GM12875 (cell line): ENCODE data around the gene BMP7.

Experiments used
- H3K4me3 ChIP-seq: one replicate; pipeline ENCODE4 v1.5.1; 2011; ENCODE audit warnings: low read depth, low read length, control low read depth
- TF ChIP-seq, protein P1 (sequence below): IDR thresholded peaks from 2 replicates; pipeline ENCODE4 v1.5.1; 2011; ENCODE audit warnings: low read depth, mild to moderate bottlenecking, control low read depth, inconsistent platforms, low read length, moderate library complexity, borderline replicate concordance; ENCODE audit not compliant: insufficient read depth

Gene BMP7

DNA sequence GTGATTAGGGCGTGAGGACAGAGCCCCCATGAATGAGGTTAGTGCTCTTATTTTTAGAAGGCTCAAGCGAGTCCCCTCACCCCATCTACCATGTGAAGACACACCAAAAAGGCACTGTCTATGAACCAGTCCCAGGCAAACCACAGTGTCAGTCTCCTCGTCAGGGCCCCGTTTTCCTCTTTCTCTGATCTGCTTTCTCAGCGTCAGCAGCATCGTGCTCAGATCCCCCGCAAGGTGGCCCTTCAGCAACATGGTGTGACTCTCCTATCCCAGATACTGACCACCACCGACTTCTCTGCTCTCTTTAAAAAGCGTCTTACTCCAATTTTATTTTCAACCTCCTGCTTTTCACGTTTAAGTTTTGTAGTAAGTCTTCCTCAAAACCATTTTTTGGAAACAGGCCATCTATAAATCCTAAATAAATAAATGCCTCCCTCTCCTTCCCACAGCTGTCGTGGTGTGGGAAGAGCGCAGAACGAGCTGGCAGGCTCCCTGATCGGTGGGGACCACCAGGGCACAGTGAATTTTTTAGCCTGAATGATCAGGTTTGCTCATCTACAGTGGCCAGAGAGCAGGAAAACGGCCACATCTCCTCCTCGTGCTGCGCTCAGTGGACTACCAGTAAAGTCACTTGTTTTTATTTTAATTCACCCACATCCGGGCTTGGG, 113.1 kb downstream of the BMP7 start:
- no peak overlapping the region for H3K4me3 ChIP-seq
- TF ChIP-seq, protein P1, sequence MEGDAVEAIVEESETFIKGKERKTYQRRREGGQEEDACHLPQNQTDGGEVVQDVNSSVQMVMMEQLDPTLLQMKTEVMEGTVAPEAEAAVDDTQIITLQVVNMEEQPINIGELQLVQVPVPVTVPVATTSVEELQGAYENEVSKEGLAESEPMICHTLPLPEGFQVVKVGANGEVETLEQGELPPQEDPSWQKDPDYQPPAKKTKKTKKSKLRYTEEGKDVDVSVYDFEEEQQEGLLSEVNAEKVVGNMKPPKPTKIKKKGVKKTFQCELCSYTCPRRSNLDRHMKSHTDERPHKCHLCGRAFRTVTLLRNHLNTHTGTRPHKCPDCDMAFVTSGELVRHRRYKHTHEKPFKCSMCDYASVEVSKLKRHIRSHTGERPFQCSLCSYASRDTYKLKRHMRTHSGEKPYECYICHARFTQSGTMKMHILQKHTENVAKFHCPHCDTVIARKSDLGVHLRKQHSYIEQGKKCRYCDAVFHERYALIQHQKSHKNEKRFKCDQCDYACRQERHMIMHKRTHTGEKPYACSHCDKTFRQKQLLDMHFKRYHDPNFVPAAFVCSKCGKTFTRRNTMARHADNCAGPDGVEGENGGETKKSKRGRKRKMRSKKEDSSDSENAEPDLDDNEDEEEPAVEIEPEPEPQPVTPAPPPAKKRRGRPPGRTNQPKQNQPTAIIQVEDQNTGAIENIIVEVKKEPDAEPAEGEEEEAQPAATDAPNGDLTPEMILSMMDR: no peak

DNA sequence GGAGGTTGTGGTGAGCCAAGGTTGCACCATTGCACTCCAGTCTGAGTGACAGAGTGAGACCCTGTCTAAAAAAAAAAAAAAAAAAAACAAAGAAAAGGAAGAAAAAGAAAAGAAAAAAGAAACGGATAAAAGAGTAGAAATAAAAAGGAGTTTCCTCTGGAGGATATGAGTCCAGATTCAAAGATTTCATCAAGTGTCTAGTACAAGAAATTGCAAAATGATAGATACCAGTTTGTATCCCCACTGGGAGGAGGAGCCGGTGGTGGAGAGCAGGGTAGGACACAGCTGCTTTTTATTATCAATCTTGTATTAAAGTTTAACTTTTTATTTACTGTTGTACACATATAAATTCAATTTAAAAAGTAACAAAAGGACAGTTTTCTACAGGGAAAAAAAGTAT, 113.9 kb downstream of the BMP7 start:
- TF ChIP-seq, protein P1: no peak

DNA sequence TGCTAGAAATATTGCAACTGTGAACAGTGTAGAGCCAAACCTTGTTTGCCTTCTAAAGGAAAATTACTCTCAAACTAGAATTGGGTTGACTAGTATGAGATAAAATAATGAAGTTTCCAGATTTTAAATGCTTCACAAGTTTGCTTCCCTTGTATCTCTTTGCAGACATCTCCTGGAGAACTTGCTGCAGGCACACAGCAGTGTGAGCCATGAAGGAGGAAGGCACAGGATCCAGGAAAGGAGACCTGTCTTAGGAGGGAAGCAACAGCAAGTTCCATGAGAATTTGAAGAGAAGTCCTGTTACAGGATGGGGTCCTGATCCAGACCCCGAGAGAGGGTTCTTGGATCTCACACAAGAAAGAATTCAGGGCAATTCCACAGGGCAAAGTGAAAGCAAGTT, 115.9 kb downstream of the BMP7 start:
- H3K4me3 ChIP-seq: no peak overlapping the region
- TF ChIP-seq, protein P1: no peak

More for the DNA sequence above, 113.9 kb downstream of the BMP7 start:
- no peak overlapping the region for H3K4me3 ChIP-seq

DNA sequence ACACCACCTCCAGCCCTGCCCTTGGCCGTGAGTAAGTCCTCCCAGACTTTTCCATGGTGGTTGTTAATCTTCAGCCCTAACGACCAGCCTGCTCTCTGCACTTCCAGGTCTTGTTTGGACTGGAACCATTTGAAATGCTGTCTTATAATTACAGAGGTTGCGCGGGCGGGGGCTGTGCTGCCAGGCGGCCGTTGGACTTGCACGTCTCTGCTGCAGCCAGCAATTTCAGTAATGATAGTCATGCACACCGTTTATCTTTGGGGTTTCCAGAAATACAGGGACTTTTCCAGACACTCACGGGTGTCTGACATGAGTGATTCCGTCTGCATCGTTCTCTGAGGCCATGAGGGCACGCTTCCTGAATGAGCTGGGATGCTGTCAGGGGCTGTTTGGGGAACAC, 118.2 kb downstream of the BMP7 start:
- H3K4me3 ChIP-seq: no peak overlapping the region
- TF ChIP-seq, protein P1: no peak

DNA sequence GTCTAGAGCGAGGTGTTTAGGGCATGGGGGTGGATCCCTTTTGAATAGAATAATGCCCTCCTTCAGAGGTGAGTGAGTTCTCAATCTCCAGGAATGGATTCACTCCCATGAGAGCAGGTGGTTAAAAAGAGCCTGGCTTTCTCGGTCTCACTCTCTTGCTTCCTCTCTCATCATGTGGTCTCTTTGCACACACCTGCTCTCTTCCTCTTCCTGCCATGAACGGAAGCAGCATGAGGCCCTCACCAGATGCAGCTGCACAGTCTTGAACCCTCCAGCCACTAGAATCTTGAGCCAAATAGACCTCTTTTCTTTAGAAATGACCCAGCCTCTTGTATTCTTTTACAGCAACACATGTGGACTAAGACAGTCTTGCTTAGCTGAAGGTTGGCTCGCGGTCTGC, 119.3 kb downstream of the BMP7 start:
- no peak overlapping the region for H3K4me3 ChIP-seq
- TF ChIP-seq, protein P1: no peak

DNA sequence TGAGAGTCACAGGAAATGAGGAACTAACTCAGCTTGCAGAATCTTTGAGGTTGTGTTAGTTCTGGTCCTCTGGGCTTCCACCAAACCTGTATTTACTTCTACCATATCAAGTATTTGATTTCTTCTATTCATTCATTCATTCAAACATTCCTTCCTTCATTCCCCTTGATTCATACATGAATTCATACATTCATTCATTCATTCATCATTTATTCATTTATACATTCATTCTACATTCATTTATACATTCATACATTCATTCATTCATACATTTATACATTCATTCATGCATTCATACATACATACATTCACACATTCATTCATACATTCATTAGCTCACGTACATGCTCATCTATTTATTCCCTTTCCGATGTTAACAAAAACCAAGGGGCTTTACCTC, 120.3 kb downstream of the BMP7 start:
- no peak overlapping the region for H3K4me3 ChIP-seq
- TF ChIP-seq, protein P1: no peak

DNA sequence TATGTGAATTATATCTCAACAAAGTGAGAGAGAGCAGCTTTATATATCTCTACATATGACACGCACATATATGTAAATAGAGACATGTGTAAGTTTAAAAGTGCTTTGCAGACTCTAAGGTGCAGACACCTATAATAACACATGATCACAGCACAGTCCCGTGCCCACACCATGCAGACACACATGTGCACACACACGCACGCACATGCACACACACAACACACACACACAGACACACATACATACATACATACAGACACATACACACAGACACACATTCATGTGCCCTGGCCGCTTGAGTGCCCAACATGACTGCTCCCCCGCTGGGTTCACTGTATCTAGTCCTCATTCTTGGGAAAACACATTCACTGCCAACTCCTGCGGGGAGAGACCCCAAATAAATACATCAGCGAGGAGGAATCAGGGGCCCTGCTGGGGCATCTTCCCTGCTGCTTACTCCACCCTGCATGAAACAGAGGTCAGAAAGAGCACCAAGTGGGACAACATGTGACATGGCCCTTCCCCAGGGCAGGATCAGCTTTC, 121.3 kb downstream of the BMP7 start:
- TF ChIP-seq, protein P1: no peak
- H3K4me3 ChIP-seq: no peak overlapping the region
